HS-27A (cell line): ENCODE results near the gene SNCB.
"Not testable (repeated sequence)": the region's sequence is repeated elsewhere in the genome, so short reads cannot be mapped to it uniquely, and the experiment has no call there.

ENCODE experiments used
- DNase-seq: peaks from one replicate; pipeline ENCODE4 v3.0.0-alpha.2; 2012; ENCODE audit warnings: low read depth, missing footprints

The SNCB gene

DNA sequence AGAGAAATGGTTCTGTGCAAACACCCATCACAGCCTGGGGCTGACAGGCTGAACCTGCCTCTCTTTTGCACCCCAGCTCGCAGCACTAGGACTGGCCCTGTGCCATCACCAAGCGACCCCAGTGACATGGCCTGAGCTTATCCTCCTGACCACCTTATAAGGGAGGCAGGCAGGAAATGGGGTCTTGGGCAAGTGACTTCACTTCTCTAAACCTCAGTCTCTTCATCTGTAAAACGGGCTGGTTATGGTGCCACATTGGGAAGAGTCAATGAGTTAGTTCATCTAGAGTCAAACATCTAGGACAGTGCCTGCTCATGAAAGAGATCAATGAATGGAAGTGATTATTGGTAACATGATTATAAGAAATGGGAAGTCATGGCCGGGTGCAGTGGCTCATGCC lies 6.2 kb downstream of the SNCB start:
- no peak for DNase-seq

DNA sequence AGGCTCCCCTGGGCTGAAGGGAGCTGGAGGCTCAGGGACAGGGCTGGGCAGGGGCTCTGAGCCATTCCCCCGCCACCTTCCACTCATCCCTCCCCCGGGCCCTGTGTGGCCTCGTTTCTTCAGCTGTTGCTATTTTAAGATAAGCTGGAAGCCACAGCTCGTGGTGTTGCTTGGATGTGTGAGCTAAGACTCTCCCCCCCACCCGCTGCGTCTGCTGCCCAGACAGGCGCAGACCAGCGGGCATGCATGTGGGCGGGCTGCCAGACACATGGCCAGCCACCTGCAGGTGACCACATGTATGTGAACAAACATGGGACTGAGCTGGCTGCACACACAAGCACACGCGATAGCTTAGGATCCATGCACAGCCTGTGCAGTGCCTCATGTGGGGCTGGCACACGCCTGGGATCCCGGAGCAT lies 8.7 kb downstream of the SNCB start:
- DNase-seq, result no peak

DNA sequence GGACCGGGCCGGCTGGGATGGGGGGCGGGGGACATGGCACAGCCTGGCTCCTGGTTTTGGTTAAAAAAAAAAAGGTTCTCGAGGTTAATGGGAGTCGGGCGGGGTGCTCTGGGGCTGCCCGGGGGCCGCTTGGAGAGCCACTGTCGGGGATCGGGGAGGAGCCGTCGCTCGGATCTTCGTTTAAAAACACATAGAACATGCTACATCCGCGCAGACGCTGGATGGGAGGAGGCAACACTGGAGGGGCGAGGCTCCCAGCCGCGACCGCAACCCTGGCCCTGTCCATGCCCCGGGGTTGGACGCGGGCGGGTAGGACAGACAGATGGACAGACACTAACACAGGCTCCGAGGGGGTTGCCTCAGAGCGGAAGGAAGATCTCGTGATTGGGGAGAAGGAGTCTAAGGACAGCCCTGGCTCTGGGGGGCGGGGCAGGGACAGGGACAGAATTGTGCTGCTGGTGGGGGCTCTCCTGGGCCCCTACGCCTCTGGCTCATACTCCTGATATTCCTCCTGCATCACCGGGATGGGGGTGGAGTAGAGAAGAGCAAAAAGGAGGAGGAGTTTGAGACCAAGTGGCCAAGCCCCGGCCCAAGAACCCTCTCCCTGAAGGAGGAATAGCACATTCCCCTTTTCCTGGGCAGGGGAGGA lies 9.9 kb downstream of the SNCB start:
- no peak for DNase-seq

DNA sequence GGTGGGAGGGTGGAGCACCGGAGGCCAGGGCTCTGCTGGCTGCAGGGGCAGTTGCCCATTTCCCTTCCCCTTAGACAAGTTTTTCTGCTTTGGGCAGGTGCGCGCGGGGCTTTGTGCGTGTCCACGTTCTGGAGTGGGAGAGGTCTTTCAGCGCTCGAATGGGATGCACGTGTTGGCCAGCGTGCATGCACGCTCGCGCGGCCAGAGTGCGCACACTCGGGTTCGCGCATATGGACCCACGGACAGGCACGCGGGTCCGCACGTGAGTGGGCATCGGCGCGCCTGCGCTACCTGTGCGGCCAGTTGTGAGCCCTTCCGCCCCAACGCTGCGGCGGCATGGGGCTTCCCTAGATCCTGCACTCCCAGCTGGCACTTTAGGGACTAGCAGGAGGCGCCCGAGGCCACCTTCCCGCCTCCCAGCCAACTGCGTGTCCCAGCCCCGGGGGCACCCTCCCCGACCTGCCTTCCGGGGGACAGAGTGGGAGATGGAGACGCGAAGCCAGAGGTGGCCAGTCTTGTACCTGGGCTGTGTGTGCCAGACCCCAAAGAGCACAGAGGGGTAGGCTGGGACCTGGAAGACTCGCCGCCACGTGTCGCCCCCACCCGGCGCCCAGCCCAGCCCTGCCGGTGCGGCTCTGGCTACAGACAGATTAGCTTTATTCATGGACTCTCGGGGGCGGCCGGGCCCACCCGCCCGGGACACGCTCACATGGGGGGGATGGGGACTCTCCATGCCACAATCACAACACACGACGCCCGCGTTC lies 10.6 kb downstream of the SNCB start:
- DNase-seq, result no peak

DNA sequence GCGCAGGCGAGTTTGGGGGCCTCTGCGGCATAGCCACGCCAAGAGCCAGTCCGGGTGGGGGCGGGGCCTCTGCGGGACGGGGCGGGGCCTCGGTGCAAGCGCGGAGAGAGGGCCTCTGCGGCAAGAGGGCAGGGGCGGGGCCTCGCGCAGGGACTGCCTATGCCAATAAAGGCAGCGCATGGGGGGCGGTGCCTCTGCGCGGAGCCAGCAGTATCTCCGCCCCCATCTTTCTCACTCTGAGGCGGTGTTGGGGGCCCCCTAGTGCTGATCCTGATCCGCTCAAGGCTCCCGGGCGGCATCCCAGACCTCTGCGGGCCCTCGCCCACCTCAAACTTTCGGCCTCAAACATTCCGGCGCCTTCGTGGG lies 11.1 kb downstream of the SNCB start:
- no peak for DNase-seq

DNA sequence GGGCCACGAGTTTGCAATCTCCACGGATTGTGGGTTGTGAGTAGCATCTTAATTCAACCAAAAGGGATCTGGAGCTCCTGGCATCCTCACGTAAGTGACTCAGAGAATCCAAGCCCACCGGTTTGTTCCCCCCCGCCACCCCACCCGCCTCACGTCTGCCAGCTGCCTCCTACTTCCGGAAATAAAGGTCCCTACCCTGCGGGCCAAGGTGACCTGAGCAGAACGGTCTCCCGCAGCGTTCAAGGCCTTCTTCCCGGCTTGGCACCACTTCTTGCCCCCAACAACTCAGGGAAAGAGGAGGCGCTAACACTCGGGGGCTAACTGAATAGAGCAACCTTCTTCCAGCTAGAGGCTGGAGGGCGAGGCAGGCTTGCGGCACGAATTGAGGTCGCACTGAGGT lies 11.6 kb downstream of the SNCB start:
- DNase-seq, result no peak

DNA sequence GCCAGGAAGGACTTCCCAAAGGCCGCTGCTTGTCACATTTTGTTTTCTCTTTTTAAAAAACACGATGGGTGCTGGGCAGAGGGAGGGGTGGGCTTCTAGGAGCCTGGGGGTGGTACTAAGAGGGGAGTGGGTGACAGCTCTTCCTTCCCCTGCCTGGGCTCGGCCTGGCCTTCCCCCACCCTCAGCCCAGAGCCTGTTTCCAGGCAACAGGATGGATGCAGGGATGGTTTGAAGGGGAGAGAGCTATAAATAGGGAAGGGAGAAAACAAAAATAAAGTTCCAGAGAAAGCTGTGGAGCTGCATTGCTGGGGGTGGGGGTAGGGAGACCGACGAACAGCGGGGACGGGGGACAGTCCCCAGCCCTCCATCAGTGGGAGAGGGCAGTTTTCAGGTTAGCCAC lies 13.8 kb downstream of the SNCB start:
- no peak for DNase-seq

DNA sequence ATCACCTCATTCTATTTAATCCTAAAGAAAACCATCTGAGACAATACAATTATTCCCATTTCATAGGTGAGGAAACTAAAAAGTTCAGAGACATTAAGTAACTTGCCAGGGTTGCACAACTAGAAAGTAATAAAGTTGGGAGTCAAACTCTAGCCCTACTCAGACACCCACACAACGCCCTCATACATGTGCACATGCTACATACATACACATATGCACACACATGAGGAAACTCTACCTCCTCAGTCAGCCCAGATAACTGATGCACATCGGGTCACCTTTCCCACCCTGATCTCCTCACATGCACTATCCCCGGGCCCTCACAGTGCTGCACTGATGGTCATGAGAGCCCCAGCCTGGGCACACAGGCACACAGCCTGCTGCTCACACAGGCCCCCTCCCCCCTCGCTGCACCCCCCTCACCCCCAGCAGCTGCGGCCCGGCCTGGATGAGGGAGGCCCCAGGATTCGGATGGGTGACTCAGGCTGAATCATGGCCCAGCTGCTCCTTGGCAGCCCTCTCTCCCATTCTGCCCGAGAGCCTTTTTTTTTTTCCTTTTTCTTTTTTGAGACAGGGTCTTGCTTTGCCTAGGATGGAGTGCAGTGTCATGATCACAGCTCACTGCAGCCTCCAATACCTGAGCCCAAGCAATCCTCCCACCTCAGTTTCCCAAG lies 15.4 kb downstream of the SNCB start:
- DNase-seq, result peak; percentile 12

DNA sequence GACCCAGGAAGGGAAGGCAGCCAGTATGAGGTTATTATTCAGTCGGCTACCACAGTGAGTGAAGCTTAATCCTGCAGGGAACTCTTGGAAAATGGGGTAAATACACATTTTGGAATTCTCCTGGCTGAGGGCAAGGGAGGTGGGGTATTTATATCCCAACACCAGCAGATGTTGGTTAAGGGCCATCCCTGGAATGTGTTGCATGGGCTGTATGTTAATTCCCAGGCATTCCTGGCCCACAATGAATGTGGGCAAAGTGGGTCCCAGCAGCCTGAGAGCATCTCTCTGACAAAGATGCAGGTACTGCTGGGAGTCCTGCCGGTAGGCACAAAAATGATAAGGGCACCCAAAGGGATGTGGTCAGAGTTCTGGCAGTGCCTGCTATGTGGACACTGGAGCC lies 17.5 kb downstream of the SNCB start:
- no peak for DNase-seq

DNA sequence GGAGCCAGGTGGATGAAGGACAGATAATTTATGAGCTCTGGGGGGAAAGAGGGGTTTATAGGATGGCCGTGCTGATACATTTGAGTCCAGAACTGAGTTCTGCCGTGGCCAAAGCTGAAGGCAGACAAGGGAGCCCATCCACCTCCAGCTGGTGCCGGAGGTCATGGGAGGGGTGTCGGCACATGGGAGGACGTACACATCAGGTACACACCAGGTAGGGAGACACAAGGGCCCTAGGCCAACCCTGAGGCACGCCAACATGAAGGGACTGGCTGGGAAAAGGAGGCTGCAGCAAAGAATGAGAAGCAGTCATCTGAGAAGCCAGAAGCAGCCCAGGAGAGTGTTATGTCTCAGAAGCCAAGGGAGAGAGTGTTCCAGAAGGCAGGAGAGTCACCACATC lies 18.3 kb downstream of the SNCB start:
- no peak for DNase-seq

DNA sequence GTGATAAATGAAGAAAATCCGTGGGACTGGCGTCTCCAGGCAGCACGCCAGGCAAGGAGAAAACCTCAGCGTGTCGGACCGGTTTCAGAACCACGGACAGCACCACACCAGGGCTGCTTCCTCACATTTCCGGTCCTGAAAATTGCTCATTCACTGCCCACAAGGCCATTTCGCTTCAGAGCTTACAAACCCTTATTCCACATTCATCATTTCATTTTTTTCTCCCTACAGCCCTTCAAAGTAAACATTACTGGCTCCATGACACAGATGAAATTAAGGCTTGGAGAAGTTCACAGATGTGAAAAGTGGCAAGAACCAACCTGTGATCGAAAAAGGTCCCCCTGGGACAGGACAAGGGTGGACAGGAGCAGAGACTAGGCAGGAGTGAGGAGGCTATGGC lies 18.9 kb downstream of the SNCB start:
- peak; percentile 9 for DNase-seq

DNA sequence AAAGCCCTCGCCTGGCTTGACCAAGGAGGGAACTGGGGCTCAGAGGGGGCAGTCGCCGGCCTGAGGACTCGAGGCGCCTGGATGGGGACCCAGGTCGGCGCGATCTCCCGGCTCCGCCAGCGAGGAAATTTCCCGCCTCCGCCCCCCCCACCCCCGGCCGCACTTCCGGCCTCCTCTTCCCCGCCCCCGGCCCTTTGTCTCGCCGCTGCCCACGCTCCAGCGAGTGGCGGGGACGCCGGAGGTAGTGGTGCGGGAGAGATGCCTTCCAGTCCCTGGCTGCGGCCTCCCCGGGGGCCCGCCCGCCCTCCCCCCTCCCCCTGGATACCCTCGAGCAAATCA lies 19.9 kb downstream of the SNCB start:
- no peak for DNase-seq

DNA sequence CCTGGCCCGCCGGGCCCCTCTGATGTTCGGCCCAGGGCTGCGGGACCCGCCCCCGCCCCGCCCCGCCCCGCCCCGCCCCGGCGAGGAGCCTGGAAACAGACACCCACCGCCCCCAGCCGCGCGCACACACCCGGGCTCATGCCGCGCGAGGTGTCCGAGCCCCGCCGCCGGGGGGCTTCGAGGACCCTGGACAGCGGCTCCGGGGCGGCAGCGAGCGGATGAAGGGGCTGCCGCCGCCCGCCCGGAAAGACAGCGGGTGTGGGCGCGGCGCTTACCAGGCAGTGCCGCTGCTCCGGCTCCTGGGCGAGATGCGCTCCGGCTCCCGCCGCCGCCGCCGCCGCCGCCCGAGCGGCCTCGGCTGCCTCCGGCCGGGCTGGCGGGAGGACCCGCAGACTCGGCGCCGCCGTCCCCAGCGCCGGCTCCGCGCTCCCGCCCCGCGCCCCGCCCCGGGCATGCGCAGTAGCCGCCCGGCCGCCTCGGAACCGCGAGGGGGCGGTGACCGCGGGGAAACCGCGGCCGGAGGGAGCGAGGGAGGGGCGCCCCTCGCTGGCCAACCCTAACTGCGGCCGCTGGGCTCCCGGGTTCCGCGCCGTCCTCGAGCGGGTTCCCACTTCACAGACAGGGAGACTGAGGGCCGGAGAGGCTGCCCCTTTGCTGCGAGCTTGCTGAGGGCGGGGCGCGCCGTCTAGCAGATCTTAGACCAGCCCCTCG lies 20.5 kb downstream of the SNCB start, which contains the start of gene GPRIN1:
Gene GPRIN1 (minus strand): TSS at position 433 of the 711 bp plus-strand sequence. CDS start 10,322 bp downstream, outside the sequence.
- no peak for DNase-seq

DNA sequence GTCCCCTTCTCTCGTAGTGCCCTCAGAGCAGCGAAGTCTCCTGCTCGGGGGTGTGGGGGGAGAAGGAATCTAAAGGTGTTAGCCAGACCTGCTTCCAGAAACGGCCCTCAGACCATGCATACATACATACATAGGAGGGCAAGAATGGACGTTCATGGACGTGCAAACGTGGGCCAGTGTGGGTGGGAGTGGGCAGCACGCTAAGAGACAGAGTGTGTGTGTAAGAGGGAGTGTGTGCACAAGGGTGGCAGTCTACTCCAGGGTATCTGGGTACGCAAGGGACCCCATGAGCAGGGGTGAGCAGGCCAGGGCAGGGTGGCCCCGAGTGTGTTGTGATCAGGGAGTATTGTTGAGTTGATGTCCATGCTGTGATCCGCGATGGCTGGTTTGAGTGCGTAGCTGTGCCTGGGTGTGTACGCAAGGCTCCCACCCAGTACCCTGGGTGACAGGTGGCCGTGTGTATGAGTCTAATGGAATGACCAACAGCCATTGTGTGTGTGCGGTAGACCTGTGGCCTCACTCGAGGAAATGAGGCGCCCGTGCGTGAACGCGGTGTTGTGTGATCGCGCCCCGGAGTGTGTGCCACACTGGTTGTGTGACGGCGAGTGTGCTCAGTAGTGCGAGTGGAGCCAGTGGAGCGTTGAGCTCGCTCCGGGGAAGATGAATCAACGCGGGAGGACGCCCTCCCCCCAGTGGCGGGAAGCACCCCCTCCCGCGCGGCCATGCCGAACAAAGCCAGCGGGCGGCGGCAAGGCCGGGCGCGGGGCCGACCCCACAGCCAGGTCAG lies 21.2 kb downstream of the SNCB start:
- no peak for DNase-seq

DNA sequence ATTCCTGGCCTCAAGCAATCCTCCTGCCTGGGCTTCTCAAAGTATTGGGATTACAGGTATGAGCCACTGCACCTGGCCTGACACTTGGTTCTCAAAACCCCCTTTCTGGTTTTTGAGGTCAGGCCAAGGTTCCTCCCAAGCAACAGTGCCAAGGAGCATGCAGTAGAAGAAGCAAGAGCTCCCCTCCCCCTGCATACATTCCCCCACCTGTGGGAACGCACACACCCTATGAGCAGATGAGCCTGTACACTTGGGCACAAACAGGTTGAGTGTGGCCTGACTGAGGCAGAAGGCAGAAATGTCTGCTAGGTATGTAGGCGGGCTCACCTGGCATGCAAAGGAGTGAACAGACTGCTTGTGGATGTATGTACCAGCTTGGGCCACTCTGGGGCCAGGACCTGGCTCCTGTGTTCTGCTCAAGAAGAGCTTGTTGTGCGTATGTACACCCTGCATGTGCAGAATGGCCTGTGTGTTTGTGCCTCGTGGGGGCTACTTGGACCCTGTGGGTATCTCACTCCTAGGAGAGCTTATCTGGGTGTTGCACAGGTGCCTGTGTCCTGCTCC lies 22.1 kb downstream of the SNCB start:
- no peak for DNase-seq

DNA sequence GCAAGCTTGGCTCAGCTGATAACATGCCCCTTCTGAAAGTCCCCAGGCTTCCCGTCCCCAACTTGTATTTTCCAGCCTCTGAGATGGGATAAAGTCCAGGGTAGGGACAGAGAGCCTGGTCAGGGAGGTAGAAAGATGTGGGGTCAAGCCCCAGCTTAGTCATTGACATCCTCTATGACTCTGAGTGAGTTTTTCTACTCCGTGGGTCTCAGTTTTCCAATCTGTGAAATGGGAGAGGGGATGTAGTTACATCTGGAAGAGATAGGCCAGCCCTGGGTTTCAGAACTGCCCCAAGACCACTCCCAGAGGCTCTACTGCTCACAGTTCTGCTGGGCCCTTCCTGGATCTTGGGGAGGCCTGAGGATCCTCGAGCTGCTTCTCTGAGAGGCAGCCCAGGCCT lies 23.5 kb downstream of the SNCB start:
- no peak for DNase-seq

DNA sequence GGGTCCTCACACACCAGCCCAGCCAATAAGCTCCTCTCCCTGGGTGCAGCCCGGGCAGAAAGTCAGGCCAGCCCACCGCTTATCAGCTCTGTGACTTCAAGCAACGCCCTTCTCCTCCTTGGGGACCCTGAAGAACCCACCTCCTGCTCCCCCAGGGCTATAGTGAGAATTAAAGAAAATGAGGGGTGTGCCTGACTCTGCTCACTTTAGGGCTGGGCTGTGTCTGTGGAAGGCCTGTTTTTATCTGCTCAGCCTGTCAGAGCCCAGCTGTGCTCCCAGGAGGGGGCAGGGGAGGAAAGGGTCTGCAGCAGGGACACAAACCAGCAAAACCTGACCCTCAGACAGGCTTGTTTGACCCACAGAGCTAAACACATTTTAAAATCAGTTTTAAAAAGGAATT lies 24.3 kb downstream of the SNCB start:
- DNase-seq, result no peak

DNA sequence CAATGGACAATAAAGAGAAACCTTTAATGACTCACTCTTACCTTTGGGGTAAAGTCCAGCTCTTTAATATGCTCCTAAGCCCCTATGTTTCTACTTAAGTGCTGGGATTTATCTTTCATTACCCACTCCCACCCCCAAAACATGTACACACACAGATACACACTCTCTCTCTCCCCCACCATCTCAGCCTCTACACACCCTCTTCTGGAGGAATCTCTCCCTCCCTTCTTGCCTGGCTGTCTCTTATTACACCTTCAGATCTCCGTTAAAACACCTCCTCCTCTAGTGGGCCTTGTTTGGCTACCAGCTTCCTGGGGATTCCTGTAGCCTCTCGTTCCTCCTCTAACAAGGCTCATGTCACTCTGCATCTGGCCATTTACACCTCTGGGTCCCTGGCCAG lies 27.2 kb downstream of the SNCB start:
- no peak for DNase-seq

DNA sequence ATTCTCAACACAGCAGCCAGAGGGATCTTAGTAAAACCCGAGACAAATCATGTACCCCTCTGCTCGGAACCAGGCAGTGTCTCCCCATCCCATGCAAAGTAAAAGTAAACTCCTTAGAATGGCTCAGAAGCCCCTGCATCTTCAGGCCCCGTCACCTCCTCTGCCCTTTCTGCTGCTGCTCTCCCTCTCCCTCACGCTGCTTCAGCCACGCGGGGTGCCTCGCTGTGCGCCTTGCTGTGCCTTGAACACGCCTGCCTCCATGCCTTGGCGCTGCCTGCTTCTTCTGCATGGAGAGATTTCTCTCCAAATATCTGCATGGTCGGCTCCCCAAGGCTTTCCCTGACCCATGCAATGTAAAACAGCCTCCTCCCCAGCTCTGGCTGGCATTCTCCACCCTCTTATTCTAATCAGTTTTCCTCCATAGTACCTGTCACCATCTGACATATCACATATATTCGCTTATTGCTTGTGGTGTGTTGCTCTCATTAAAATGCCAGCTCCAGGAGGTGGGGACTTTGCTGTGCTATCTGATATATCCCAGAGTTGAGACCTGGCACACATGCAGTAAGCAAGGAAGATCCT lies 28.3 kb downstream of the SNCB start:
- DNase-seq, result no peak

DNA sequence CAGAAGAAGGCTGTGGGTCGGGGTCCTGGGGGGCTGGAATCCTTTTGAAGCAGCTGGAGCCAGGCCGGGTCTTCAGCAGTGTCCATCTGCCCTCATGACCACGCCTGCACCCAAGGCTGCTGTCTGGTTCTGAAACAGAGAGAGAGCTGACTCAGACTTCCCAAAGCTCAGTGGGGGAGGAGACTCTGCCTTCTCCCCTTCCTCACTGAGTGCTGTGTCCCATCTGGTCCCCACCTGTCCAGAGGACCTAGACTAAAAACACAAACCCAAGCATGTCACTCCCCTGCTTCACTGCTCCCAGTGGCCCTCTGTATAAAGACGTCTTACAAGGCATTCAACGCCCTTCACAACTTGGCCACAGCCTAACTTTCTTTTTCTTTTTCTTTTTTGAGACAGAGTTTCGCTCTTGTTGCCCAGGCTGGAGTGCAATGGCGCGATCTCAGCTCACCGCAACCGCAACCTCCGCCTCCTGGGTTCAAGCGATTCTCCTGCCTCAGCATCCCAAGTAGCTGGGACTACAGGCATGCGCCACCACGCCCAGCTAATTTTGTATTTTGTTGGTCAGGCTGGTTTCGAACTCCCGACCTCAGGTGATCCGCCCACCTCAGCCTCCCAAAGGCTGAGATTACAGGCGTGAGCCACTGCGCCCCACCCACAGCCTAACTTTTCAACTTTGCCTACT lies 30.4 kb downstream of the SNCB start:
- DNase-seq, result not testable (repeated sequence)
